ENCODE measurements around the gene PLA2G4C. TPM values are rescaled to one million over a fixed set of nuclear protein-coding genes. Genes with fewer than 3 reads are reported as not detected.

PLA2G4C gene
- total and polyA plus RNA-seq, 2 of the 8 experiments (the other 6 are each of a cell fraction or from before 2014, with no cell fraction given), result 14.9 to 20.5 TPM

- TF ChIP-seq CHD7 (IDR thresholded peaks at IDR 0.05; ENCODE audit: insufficient replicate concordance, low read length) (no peak), RXRA (IDR thresholded peaks at IDR 0.05; ENCODE audit: insufficient read depth, low read depth, low read length) (no peak), TEAD4 (IDR thresholded peaks at IDR 0.05; ENCODE audit: low read depth, low read length) (no peak), JUND (IDR thresholded peaks at IDR 0.05; ENCODE audit: low read length) (no peak), FOSL1 (IDR thresholded peaks at IDR 0.05; ENCODE audit: insufficient read depth, low read depth, low read length) (no peak)
Observed at GRCh38 chr19:48122421-48122820, 11.8 kb upstream of the PLA2G4C start (continued).
